ENCODE measurements around the gene MBOAT2.
"Not testable (repeated sequence)": the region's sequence is repeated elsewhere in the genome, so short reads cannot be mapped to it uniquely, and the experiment has no call there.

MBOAT2 gene

GRCh38 chr2:8989536-8990079 lies 13.9 kb downstream of the MBOAT2 start:
- DNase-seq: no peak

GRCh38 chr2:8987410-8987809 lies 16.1 kb downstream of the MBOAT2 start:
- DNase-seq: no peak

GRCh38 chr2:8986327-8986976 lies 17.0 kb downstream of the MBOAT2 start:
- DNase-seq: no peak

GRCh38 chr2:8985561-8986326 lies 17.7 kb downstream of the MBOAT2 start:
- no peak for DNase-seq

- DNase-seq: no peak
Measured at GRCh38 chr2:8984855-8985254, 18.6 kb downstream of the MBOAT2 start.

- DNase-seq: no peak
Measured at GRCh38 chr2:8984157-8984556, 19.3 kb downstream of the MBOAT2 start.

GRCh38 chr2:8983571-8983970 lies 19.9 kb downstream of the MBOAT2 start:
- no peak for DNase-seq

GRCh38 chr2:8981876-8982275 lies 21.6 kb downstream of the MBOAT2 start:
- no peak for DNase-seq

- no peak for DNase-seq
Measured at GRCh38 chr2:8980096-8980495, 23.4 kb downstream of the MBOAT2 start.

- no peak for DNase-seq
Measured at GRCh38 chr2:8977758-8978157, 25.7 kb downstream of the MBOAT2 start.

- DNase-seq: no peak
Measured at GRCh38 chr2:8976442-8977259, 26.8 kb downstream of the MBOAT2 start.

- DNase-seq: no peak
Measured at GRCh38 chr2:8974016-8974415, 29.5 kb downstream of the MBOAT2 start.

- DNase-seq: not testable (repeated sequence)
Measured at GRCh38 chr2:8973017-8973416, 30.5 kb downstream of the MBOAT2 start.

- DNase-seq: not testable (repeated sequence)
Measured at GRCh38 chr2:8972535-8972934, 30.9 kb downstream of the MBOAT2 start.

GRCh38 chr2:8969348-8969747 lies 34.1 kb downstream of the MBOAT2 start:
- not testable (repeated sequence) for DNase-seq

GRCh38 chr2:8966123-8966908 lies 37.2 kb downstream of the MBOAT2 start:
- no peak for DNase-seq

GRCh38 chr2:8965216-8965969 lies 38.1 kb downstream of the MBOAT2 start:
- no peak for DNase-seq

- no peak for DNase-seq
Measured at GRCh38 chr2:8962890-8963289, 40.6 kb downstream of the MBOAT2 start.

- no peak for DNase-seq
Measured at GRCh38 chr2:8957628-8958027, 45.9 kb downstream of the MBOAT2 start.

GRCh38 chr2:8956774-8957173 lies 46.7 kb downstream of the MBOAT2 start:
- DNase-seq: no peak

- DNase-seq: no peak
Measured at GRCh38 chr2:8954990-8955389, 48.5 kb downstream of the MBOAT2 start.

- DNase-seq: no peak
Measured at GRCh38 chr2:8953525-8953924, 50.0 kb downstream of the MBOAT2 start.

All from NCI-H1092 treated with DMSO at 0.1 percent for 48 hours (cell line).